ENCODE measurements around the gene CCL14.

DNA sequence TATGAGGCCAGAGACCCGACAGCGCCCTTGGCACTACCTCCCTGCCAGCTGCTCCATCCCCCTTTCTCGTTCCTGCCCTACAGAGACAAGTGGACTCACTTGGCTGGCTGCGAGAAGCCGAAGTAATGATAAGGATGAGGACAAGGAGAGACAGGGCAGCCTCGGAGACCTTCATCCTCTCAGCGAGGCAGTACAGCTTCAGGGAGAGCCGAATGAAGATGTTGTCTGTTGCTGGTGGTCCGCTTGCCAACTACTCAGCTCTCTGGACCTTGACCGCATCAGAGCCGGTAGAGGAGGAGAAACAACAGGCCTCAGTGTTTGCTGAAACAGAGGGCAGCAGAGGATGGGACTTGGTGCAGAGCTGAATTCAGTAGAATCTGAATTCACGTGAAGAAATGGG lies 5.3 kb downstream of the CCL14 start, which contains the start of gene CCL16:
- TF ChIP-seq POLR2A (IDR thresholded peaks at IDR 0.05; ENCODE audit: extremely low read depth, insufficient read length) (no peak), MYC (IDR thresholded peaks at IDR 0.05; ENCODE audit: low read depth, low read length) (no peak)
- TF ChIP-seq, protein P1, sequence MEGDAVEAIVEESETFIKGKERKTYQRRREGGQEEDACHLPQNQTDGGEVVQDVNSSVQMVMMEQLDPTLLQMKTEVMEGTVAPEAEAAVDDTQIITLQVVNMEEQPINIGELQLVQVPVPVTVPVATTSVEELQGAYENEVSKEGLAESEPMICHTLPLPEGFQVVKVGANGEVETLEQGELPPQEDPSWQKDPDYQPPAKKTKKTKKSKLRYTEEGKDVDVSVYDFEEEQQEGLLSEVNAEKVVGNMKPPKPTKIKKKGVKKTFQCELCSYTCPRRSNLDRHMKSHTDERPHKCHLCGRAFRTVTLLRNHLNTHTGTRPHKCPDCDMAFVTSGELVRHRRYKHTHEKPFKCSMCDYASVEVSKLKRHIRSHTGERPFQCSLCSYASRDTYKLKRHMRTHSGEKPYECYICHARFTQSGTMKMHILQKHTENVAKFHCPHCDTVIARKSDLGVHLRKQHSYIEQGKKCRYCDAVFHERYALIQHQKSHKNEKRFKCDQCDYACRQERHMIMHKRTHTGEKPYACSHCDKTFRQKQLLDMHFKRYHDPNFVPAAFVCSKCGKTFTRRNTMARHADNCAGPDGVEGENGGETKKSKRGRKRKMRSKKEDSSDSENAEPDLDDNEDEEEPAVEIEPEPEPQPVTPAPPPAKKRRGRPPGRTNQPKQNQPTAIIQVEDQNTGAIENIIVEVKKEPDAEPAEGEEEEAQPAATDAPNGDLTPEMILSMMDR (IDR thresholded peaks at IDR 0.05; ENCODE audit: low read depth, low read length): no peak
- TF ChIP-seq, protein P2, sequence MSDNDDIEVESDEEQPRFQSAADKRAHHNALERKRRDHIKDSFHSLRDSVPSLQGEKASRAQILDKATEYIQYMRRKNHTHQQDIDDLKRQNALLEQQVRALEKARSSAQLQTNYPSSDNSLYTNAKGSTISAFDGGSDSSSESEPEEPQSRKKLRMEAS (IDR thresholded peaks at IDR 0.05; ENCODE audit: low read depth, low read length): no peak

Data from NB4 (cell line).